ENCODE measurements around the gene INKA1. TPM values are rescaled to one million over a fixed set of nuclear protein-coding genes. Genes with fewer than 3 reads are reported as not detected.
"Not testable (repeated sequence)": the region's sequence is repeated elsewhere in the genome, so short reads cannot be mapped to it uniquely, and the experiment has no call there.

The INKA1 gene
- total RNA-seq, 1 donor from 2014 or later = 7.9 TPM

GRCh38 chr3:49805897-49806701, 3.0 kb downstream of the INKA1 start:
- DNase-seq (ENCODE audit: low spot score) = no peak
- H3K4me1 Mint-ChIP-seq (ENCODE audit: low read depth) = peaks cover 49% of the 10 kb centered on the region
- peaks cover 3% of the 10 kb centered on the region for H3K36me3 Mint-ChIP-seq (ENCODE audit: low read depth)
- peak overlapping the region; percentile 59 for H3K4me3 Mint-ChIP-seq (ENCODE audit: unreplicated experiment)
- H3K9me3 Mint-ChIP-seq (ENCODE audit: low read depth) = no peaks in the 10 kb centered on the region
- H3K27me3 Mint-ChIP-seq (ENCODE audit: low read depth) = peaks cover 2% of the 10 kb centered on the region
- TF ChIP-seq CTCF (IDR thresholded peaks at IDR 0.05) = no peak
- peak overlapping the region; percentile 92 for H3K27ac Mint-ChIP-seq (ENCODE audit: unreplicated experiment)

- TF ChIP-seq CTCF (IDR thresholded peaks at IDR 0.05) = no peak
- DNase-seq (ENCODE audit: low spot score) = no peak
- H3K4me3 Mint-ChIP-seq (ENCODE audit: unreplicated experiment) = no peak overlapping the region
- H3K4me1 Mint-ChIP-seq (ENCODE audit: low read depth) = peaks cover 49% of the 10 kb centered on the region
- peaks cover 2% of the 10 kb centered on the region for H3K27me3 Mint-ChIP-seq (ENCODE audit: low read depth)
- peak overlapping the region; percentile 92 for H3K27ac Mint-ChIP-seq (ENCODE audit: unreplicated experiment)
- H3K36me3 Mint-ChIP-seq (ENCODE audit: low read depth) = peaks cover 3% of the 10 kb centered on the region
- no peaks in the 10 kb centered on the region for H3K9me3 Mint-ChIP-seq (ENCODE audit: low read depth)
These were observed 3.8 kb downstream of the INKA1 start for GRCh38 chr3:49806850-49807249.

GRCh38 chr3:49807431-49808114, 4.5 kb downstream of the INKA1 start:
- Mint-ChIP-seq H3K4me3 (ENCODE audit: unreplicated experiment) (no peak overlapping the region), H3K9me3 (ENCODE audit: low read depth) (no peaks in the 10 kb centered on the region), H3K36me3 (ENCODE audit: low read depth) (peaks cover 3% of the 10 kb centered on the region), H3K27ac (ENCODE audit: unreplicated experiment) (peak overlapping the region; percentile 36), H3K4me1 (ENCODE audit: low read depth) (peaks cover 44% of the 10 kb centered on the region), H3K27me3 (ENCODE audit: low read depth) (no peaks in the 10 kb centered on the region)
- no peak for TF ChIP-seq CTCF (IDR thresholded peaks at IDR 0.05)
- DNase-seq (ENCODE audit: low spot score) = no peak

- Mint-ChIP-seq H3K9me3 (ENCODE audit: low read depth) (no peaks in the 10 kb centered on the region), H3K27me3 (ENCODE audit: low read depth) (no peaks in the 10 kb centered on the region), H3K4me1 (ENCODE audit: low read depth) (peaks cover 19% of the 10 kb centered on the region), H3K4me3 (ENCODE audit: unreplicated experiment) (peak overlapping the region; percentile 71), H3K27ac (ENCODE audit: unreplicated experiment) (peak overlapping the region; percentile 95), H3K36me3 (ENCODE audit: low read depth) (peaks cover 3% of the 10 kb centered on the region)
- no peak for TF ChIP-seq CTCF (IDR thresholded peaks at IDR 0.05)
- no peak for DNase-seq (ENCODE audit: low spot score)
These were observed 9.9 kb downstream of the INKA1 start for GRCh38 chr3:49812916-49813496.

GRCh38 chr3:49813497-49814174, 10.6 kb downstream of the INKA1 start, which contains the start of gene UBA7:
UBA7 (minus strand) TSS chr3:49813953; CDS start chr3:49813787, 166 bp downstream.
- TF ChIP-seq CTCF (IDR thresholded peaks at IDR 0.05) = no peak
- DNase-seq (ENCODE audit: low spot score) = no peak
- peaks cover 19% of the 10 kb centered on the region for H3K4me1 Mint-ChIP-seq (ENCODE audit: low read depth)
- no peaks in the 10 kb centered on the region for H3K27me3 Mint-ChIP-seq (ENCODE audit: low read depth)
- H3K27ac Mint-ChIP-seq (ENCODE audit: unreplicated experiment) = peak within 1 kb of the TSS; percentile 95
- no peaks in the 10 kb centered on the region for H3K9me3 Mint-ChIP-seq (ENCODE audit: low read depth)
- H3K4me3 Mint-ChIP-seq (ENCODE audit: unreplicated experiment) = peak within 1 kb of the TSS; percentile 71
- peaks cover 3% of the 10 kb centered on the region for H3K36me3 Mint-ChIP-seq (ENCODE audit: low read depth)

GRCh38 chr3:49823131-49823530, 20.1 kb downstream of the INKA1 start:
- H3K4me3 Mint-ChIP-seq (ENCODE audit: unreplicated experiment); H3K27me3 Mint-ChIP-seq (ENCODE audit: low read depth); H3K9me3 Mint-ChIP-seq (ENCODE audit: low read depth); H3K4me1 Mint-ChIP-seq (ENCODE audit: low read depth); H3K27ac Mint-ChIP-seq (ENCODE audit: unreplicated experiment); H3K36me3 Mint-ChIP-seq (ENCODE audit: low read depth); DNase-seq (ENCODE audit: low spot score): not testable (repeated sequence)
